Umbilical cord (tissue), 2 donors: ENCODE measurements around the gene KLK10. TPM values are rescaled to one million over a fixed set of nuclear protein-coding genes. Genes with fewer than 3 reads are reported as not detected.

ENCODE experiments used
- DNase-seq: peaks from one replicate; pipeline ENCODE4 v3.0.0-alpha.2; 2015; ENCODE audit warnings: low spot score
- total RNA-seq: library from RNA; depleted of rRNA; stranded (reverse); fragments of >200 nt; gene quantifications from one replicate; pipeline ENCODE4 v1.2.3, GENCODE V29; 2014; ENCODE audit warnings: low replicate concordance; ENCODE audit not compliant: insufficient read depth

The KLK10 gene
- total RNA-seq, result 0.24 TPM

- DNase-seq, result no peak
Observed at GRCh38 chr19:51019544-51019925, at the start of gene KLK10. Gene KLK10, minus strand, starts transcription at chr19:51019709. Its CDS starts 579 bp downstream, at chr19:51019130.

- no peak for DNase-seq
Observed at GRCh38 chr19:51066393-51067186, 47.1 kb upstream of the KLK10 start.

GRCh38 chr19:51065221-51065960 lies 45.9 kb upstream of the KLK10 start:
- DNase-seq, result no peak

- no peak for DNase-seq
Observed at GRCh38 chr19:51064534-51065220, 45.2 kb upstream of the KLK10 start, which contains the start of gene KLK13. Gene KLK13, minus strand, starts transcription at chr19:51065092. Its CDS starts 25 bp downstream, at chr19:51065067.

- no peak for DNase-seq
Observed at GRCh38 chr19:51063664-51064063, 44.2 kb upstream of the KLK10 start.

GRCh38 chr19:51060973-51061372 lies 41.5 kb upstream of the KLK10 start:
- DNase-seq, result no peak

GRCh38 chr19:51060336-51060735 lies 40.8 kb upstream of the KLK10 start:
- DNase-seq, result no peak

- DNase-seq, result no peak
Observed at GRCh38 chr19:51059715-51060114, 40.2 kb upstream of the KLK10 start.

- no peak for DNase-seq
Observed at GRCh38 chr19:51055866-51056265, 36.4 kb upstream of the KLK10 start.

GRCh38 chr19:51047031-51047335 lies 27.5 kb upstream of the KLK10 start:
- no peak for DNase-seq

- DNase-seq, result no peak
Observed at GRCh38 chr19:51044327-51044726, 24.8 kb upstream of the KLK10 start.

GRCh38 chr19:51043497-51043896 lies 24.0 kb upstream of the KLK10 start:
- DNase-seq, result no peak

- no peak for DNase-seq
Observed at GRCh38 chr19:51040151-51040550, 20.6 kb upstream of the KLK10 start.

- no peak for DNase-seq
Observed at GRCh38 chr19:51036519-51036918, 17.0 kb upstream of the KLK10 start.

GRCh38 chr19:51034704-51035103 lies 15.2 kb upstream of the KLK10 start, which contains the start of gene KLK12:
Gene KLK12, minus strand, starts transcription at chr19:51035002. Its CDS starts 381 bp downstream, at chr19:51034621.
- no peak for DNase-seq

- DNase-seq, result no peak
Observed at GRCh38 chr19:51031880-51032225, 12.3 kb upstream of the KLK10 start.

- no peak for DNase-seq
Observed at GRCh38 chr19:51031220-51031879, 11.8 kb upstream of the KLK10 start.

GRCh38 chr19:51030631-51031030 lies 11.1 kb upstream of the KLK10 start:
- DNase-seq, result no peak

- no peak for DNase-seq
Observed at GRCh38 chr19:51029718-51030117, 10.2 kb upstream of the KLK10 start.

GRCh38 chr19:51027873-51028272 lies 8.4 kb upstream of the KLK10 start:
- no peak for DNase-seq

- DNase-seq, result no peak
Observed at GRCh38 chr19:51027126-51027806, 7.8 kb upstream of the KLK10 start.

GRCh38 chr19:51026554-51026831 lies 7.0 kb upstream of the KLK10 start, which contains the start of gene KLK11:
Gene KLK11, minus strand, starts transcription at chr19:51026616. Its CDS starts 985 bp downstream, at chr19:51025631.
- DNase-seq, result no peak
